Stimulated activated CD8-positive, alpha-beta memory T cell treated with anti-CD3 and anti-CD28 coated beads, Interleukin-12 subunit alpha, Interleukin-12 subunit beta, amount 100 ng/mL, for 24 hours (primary cell): ENCODE results near the gene BSN.

Experiments
- DNase-seq: peaks from one replicate; pipeline ENCODE4 v3.0.0-alpha.2; 2020; ENCODE audit errors: extremely low read depth

The BSN gene

GRCh38 chr3:49627634-49628033, 73.4 kb downstream of the BSN start:
- DNase-seq: no peak

GRCh38 chr3:49628249-49628648, 74.0 kb downstream of the BSN start:
- no peak for DNase-seq

GRCh38 chr3:49629451-49629850, 75.2 kb downstream of the BSN start:
- DNase-seq: no peak

GRCh38 chr3:49629866-49630265, 75.6 kb downstream of the BSN start:
- no peak for DNase-seq

- DNase-seq: no peak
These were observed 76.5 kb downstream of the BSN start for GRCh38 chr3:49630784-49631183.

GRCh38 chr3:49634736-49635135, 80.5 kb downstream of the BSN start:
- DNase-seq: no peak

- DNase-seq: no peak
These were observed 82.8 kb downstream of the BSN start for GRCh38 chr3:49636883-49637609.

GRCh38 chr3:49638445-49638844, 84.2 kb downstream of the BSN start:
- no peak for DNase-seq

GRCh38 chr3:49639551-49639950, 85.3 kb downstream of the BSN start:
- no peak for DNase-seq

- no peak for DNase-seq
These were observed 87.0 kb downstream of the BSN start for GRCh38 chr3:49641292-49641691.

GRCh38 chr3:49641921-49642707, 87.8 kb downstream of the BSN start:
- DNase-seq: no peak

GRCh38 chr3:49642708-49643145, 88.5 kb downstream of the BSN start:
- DNase-seq: no peak

- DNase-seq: no peak
These were observed 90.4 kb downstream of the BSN start for GRCh38 chr3:49644684-49645083.

GRCh38 chr3:49646236-49646635, 92.0 kb downstream of the BSN start:
- no peak for DNase-seq

- no peak for DNase-seq
These were observed 93.5 kb downstream of the BSN start for GRCh38 chr3:49647741-49648140.

- DNase-seq: no peak
These were observed 94.2 kb downstream of the BSN start for GRCh38 chr3:49648354-49649019.

- no peak for DNase-seq
These were observed 95.3 kb downstream of the BSN start for GRCh38 chr3:49649576-49649975.

- DNase-seq: no peak
These were observed 95.9 kb downstream of the BSN start for GRCh38 chr3:49650177-49650576.

- DNase-seq: no peak
These were observed 96.4 kb downstream of the BSN start for GRCh38 chr3:49650637-49651036.

GRCh38 chr3:49652218-49652902, 98.1 kb downstream of the BSN start:
- DNase-seq: no peak

GRCh38 chr3:49652903-49653415, 98.7 kb downstream of the BSN start:
- DNase-seq: no peak

GRCh38 chr3:49653621-49654020, 99.3 kb downstream of the BSN start:
- no peak for DNase-seq
